ENCODE data around the gene GUCA1A. TPM values are rescaled to one million over a fixed set of nuclear protein-coding genes. Genes with fewer than 3 reads are reported as not detected.
"Not testable (repeated sequence)": the region's sequence is repeated elsewhere in the genome, so short reads cannot be mapped to it uniquely, and the experiment has no call there.

The GUCA1A gene
- total RNA-seq, 1 experiment from 2014 or later = not detected

GRCh38 chr6:42188406-42188805 lies 15.2 kb downstream of the GUCA1A start (continued):
- no peak for TF ChIP-seq REST (IDR thresholded peaks at IDR 0.05; ENCODE audit: low read depth)
- no peak for TF ChIP-seq SRF (IDR thresholded peaks at IDR 0.05; ENCODE audit: low read depth)
- no peak for TF ChIP-seq POLR2A (IDR thresholded peaks at IDR 0.05; ENCODE audit: borderline replicate concordance, extremely low read depth, insufficient read depth, insufficient read length)

GRCh38 chr6:42190554-42191183 lies 17.5 kb downstream of the GUCA1A start:
- CTCF ChIA-PET = no interaction called here
- POLR2A ChIA-PET = no interaction called here
- H3K27me3 ChIP-seq (ENCODE audit: insufficient read depth, low read length) = no peaks in the 10 kb centered on the region
- H3K79me2 ChIP-seq (ENCODE audit: insufficient read depth, low read length) = no peaks in the 10 kb centered on the region
- RAD21 ChIA-PET (ENCODE audit: low non-redundant PET in 1 of 2, low total read pairs in 2 of 2, uncharacterized antibody in 2 of 2, unreplicated experiment in 2 of 2) = no interaction called here
- no TSS peak for BruUV-seq (replicated peaks)
- H4K20me1 ChIP-seq (ENCODE audit: insufficient read depth) = no peaks in the 10 kb centered on the region
- TF ChIP-seq SIN3A (IDR thresholded peaks at IDR 0.05; ENCODE audit: low read depth) (no peak), POLR2A (IDR thresholded peaks at IDR 0.05; ENCODE audit: borderline replicate concordance, extremely low read depth, insufficient read depth, insufficient read length) (no peak), FOSL1 (IDR thresholded peaks at IDR 0.05; ENCODE audit: low read depth) (no peak)
- H3K27ac ChIP-seq (ENCODE audit: low read depth, low read length) = no peak overlapping the region
- H3K9ac ChIP-seq (ENCODE audit: low read length) = no peak overlapping the region
- DNase-seq (ENCODE audit: low read depth, low spot score) = no peak
- H3K36me3 ChIP-seq (ENCODE audit: control insufficient read depth in 1 of 2, insufficient read depth in 2 of 2, low read length in 2 of 2) = no peaks in the 10 kb centered on the region
- H3K9me2 ChIP-seq (ENCODE audit: insufficient read depth) = no peaks in the 10 kb centered on the region
- no peak for ATAC-seq
- H3K9me3 ChIP-seq (ENCODE audit: control insufficient read depth in 1 of 2, insufficient read depth in 1 of 2, low read depth in 1 of 2, low read length in 2 of 2) = no peaks in the 10 kb centered on the region
- no peak overlapping the region for H2AFZ ChIP-seq (ENCODE audit: low read depth, low read length, poor library complexity, severe bottlenecking)
- peaks cover 11 to 14% of the 10 kb centered on the region in 2 experiments; a peak in 3 of 4 replicates for H3K4me1 ChIP-seq (ENCODE audit: control insufficient read depth in 1 of 2, insufficient read depth in 2 of 2, low read length in 2 of 2)
- H3K4me3 ChIP-seq (replicated peaks in 1 of 2; ENCODE audit: low read depth in 1 of 2, low read length in 2 of 2) = no peak overlapping the region
- intact Hi-C loops (cut with micrococcal nuclease) = no loop called here
- no peak overlapping the region for H3K4me2 ChIP-seq (ENCODE audit: low read length)

GRCh38 chr6:42192385-42192784 lies 19.2 kb downstream of the GUCA1A start:
- H3K9ac ChIP-seq (ENCODE audit: low read length); H3K4me3 ChIP-seq (replicated peaks in 1 of 2; ENCODE audit: low read depth in 1 of 2, low read length in 2 of 2); H3K27me3 ChIP-seq (ENCODE audit: insufficient read depth, low read length); H3K79me2 ChIP-seq (ENCODE audit: insufficient read depth, low read length); H3K36me3 ChIP-seq (ENCODE audit: control insufficient read depth in 1 of 2, insufficient read depth in 2 of 2, low read length in 2 of 2); H3K27ac ChIP-seq (ENCODE audit: low read depth, low read length); intact Hi-C loops (cut with micrococcal nuclease); H3K4me2 ChIP-seq (ENCODE audit: low read length); H2AFZ ChIP-seq (ENCODE audit: low read depth, low read length, poor library complexity, severe bottlenecking); DNase-seq (ENCODE audit: low read depth, low spot score); CTCF ChIA-PET; H3K9me3 ChIP-seq (ENCODE audit: control insufficient read depth in 1 of 2, insufficient read depth in 1 of 2, low read depth in 1 of 2, low read length in 2 of 2); H3K9me2 ChIP-seq (ENCODE audit: insufficient read depth); RAD21 ChIA-PET (ENCODE audit: low non-redundant PET in 1 of 2, low total read pairs in 2 of 2, uncharacterized antibody in 2 of 2, unreplicated experiment in 2 of 2); ATAC-seq; BruUV-seq (replicated peaks); POLR2A ChIA-PET; H4K20me1 ChIP-seq (ENCODE audit: insufficient read depth): not testable (repeated sequence)
- H3K4me1 ChIP-seq (ENCODE audit: control insufficient read depth in 1 of 2, insufficient read depth in 2 of 2, low read length in 2 of 2) = peaks cover 11 to 14% of the 10 kb centered on the region in 2 experiments; a peak in 3 of 4 replicates
